ENCODE data around the gene EPHA8. TPM values are rescaled to one million over a fixed set of nuclear protein-coding genes. Genes with fewer than 3 reads are reported as not detected.

EPHA8 gene
- total and polyA plus RNA-seq, 9 of the 15 experiments (the other 6 are each of a cell fraction or from before 2014, with no cell fraction given) = not detected

DNA sequence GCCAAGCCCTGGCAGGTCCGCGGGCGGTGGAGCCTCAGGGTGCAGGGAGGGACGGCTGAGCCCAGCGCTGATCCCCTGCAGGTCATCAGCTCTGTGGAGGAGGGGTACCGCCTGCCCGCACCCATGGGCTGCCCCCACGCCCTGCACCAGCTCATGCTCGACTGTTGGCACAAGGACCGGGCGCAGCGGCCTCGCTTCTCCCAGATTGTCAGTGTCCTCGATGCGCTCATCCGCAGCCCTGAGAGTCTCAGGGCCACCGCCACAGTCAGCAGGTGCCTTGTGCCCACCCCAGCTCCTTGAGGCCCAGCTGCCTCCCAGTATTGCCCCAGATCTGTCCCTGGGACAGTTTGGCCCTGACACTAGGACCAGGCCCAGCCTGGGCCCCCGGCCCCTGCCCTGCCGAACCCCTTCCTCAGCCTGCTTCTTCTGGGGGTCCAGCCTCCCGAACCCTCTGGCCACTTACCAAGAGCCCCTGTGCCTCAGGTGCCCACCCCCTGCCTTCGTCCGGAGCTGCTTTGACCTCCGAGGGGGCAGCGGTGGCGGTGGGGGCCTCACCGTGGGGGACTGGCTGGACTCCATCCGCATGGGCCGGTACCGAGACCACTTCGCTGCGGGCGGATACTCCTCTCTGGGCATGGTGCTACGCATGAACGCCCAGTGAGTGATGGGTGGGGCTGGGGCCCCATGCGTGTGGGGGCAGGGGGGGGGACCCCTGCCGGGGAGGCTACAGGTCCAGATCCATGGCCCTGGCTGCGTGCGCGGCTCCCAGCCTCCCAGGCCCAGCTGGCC is 37.7 kb downstream of the EPHA8 start:
- 9% methylated on average over 31 of the region's 39 CpGs for WGBS (ENCODE audit: insufficient coverage, low coverage, missing lambda C conversion rate)
- no peak overlapping the region for H3K4me3 ChIP-seq
- intact Hi-C loops (cut with micrococcal nuclease) (no loop called here), in situ Hi-C loops (cut with MboI) (no loop called here)
- no peaks in the 10 kb centered on the region for H3K79me2 ChIP-seq (ENCODE audit: control insufficient read depth, insufficient read depth, low read length)
- DNase-seq (ENCODE audit: extremely low read depth in 1 of 4, low spot score in 3 of 4) (no peak), FAIRE-seq (no peak), ATAC-seq (no peak)
- peaks cover 0 to 15% of the 10 kb centered on the region in 2 experiments; a peak in 1 of 5 replicates for H3K4me1 ChIP-seq (replicated peaks in 1 of 2; ENCODE audit: control insufficient read depth in 2 of 2, insufficient read depth in 2 of 2, low read length in 2 of 2)
- ChIA-PET POLR2A (interaction anchor here (0.6 to 0.9 kb wide), 4 partner anchors 10 to 650 kb away, joined by 3 to 4 read pairs (median 4); no protein-coding TSS in a partner anchor), CTCF (ENCODE audit: low intra/inter-chr PET ratio) (interaction anchor here (0.6 kb wide), 1 partner anchor 98 kb away, joined by 4 read pairs; no protein-coding TSS in a partner anchor)
- H3K27ac ChIP-seq (ENCODE audit: extremely low read depth, low read depth, low read length) = no peak overlapping the region
- H3K9me3 ChIP-seq (replicated peaks; ENCODE audit: control insufficient read depth, insufficient read depth, low read depth, low read length) = no peaks in the 10 kb centered on the region
- peaks cover 39 to 72% of the 10 kb centered on the region in 2 experiments for H3K27me3 ChIP-seq (ENCODE audit: control insufficient read depth in 2 of 2, insufficient read depth in 2 of 2, low read length in 2 of 2)
- no peak overlapping the region for H3K9ac ChIP-seq (ENCODE audit: insufficient read depth in 1 of 2, low read depth in 2 of 2, low read length in 2 of 2)
- H3K9me1 ChIP-seq (ENCODE audit: control insufficient read depth, insufficient read depth, low read length) = peaks cover under 1% of the 10 kb centered on the region
- no peak overlapping the region for H2AFZ ChIP-seq (ENCODE audit: low read depth, low read length)
- TF ChIP-seq, protein P1, sequence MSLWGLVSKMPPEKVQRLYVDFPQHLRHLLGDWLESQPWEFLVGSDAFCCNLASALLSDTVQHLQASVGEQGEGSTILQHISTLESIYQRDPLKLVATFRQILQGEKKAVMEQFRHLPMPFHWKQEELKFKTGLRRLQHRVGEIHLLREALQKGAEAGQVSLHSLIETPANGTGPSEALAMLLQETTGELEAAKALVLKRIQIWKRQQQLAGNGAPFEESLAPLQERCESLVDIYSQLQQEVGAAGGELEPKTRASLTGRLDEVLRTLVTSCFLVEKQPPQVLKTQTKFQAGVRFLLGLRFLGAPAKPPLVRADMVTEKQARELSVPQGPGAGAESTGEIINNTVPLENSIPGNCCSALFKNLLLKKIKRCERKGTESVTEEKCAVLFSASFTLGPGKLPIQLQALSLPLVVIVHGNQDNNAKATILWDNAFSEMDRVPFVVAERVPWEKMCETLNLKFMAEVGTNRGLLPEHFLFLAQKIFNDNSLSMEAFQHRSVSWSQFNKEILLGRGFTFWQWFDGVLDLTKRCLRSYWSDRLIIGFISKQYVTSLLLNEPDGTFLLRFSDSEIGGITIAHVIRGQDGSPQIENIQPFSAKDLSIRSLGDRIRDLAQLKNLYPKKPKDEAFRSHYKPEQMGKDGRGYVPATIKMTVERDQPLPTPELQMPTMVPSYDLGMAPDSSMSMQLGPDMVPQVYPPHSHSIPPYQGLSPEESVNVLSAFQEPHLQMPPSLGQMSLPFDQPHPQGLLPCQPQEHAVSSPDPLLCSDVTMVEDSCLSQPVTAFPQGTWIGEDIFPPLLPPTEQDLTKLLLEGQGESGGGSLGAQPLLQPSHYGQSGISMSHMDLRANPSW (CRISPR knock-in tag; IDR thresholded peaks at IDR 0.05) = no peak
- TF ChIP-seq ZNF3 (CRISPR knock-in tag; IDR thresholded peaks at IDR 0.05) = no peak
- no peak for TF ChIP-seq TFAM (CRISPR knock-in tag; conservative IDR thresholded peaks at IDR 0.05)
- no peak for TF ChIP-seq RFX5 (IDR thresholded peaks at IDR 0.05; ENCODE audit: low read depth, low read length)
- TF ChIP-seq ETS2 (tag; IDR thresholded peaks at IDR 0.05; ENCODE audit: borderline replicate concordance, poor library complexity, severe bottlenecking) = no peak
- TF ChIP-seq, protein P2, sequence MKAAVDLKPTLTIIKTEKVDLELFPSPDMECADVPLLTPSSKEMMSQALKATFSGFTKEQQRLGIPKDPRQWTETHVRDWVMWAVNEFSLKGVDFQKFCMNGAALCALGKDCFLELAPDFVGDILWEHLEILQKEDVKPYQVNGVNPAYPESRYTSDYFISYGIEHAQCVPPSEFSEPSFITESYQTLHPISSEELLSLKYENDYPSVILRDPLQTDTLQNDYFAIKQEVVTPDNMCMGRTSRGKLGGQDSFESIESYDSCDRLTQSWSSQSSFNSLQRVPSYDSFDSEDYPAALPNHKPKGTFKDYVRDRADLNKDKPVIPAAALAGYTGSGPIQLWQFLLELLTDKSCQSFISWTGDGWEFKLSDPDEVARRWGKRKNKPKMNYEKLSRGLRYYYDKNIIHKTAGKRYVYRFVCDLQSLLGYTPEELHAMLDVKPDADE (conservative IDR thresholded peaks at IDR 0.05; ENCODE audit: control insufficient read depth, low read depth, low read length) = no peak
- TF ChIP-seq ZNF239 (CRISPR knock-in tag; IDR thresholded peaks at IDR 0.05) = no peak
- TF ChIP-seq ZFPM2 (CRISPR knock-in tag; IDR thresholded peaks at IDR 0.05) = no peak
- TF ChIP-seq CEBPB (tag; IDR thresholded peaks at IDR 0.05) = no peak
- H4K20me1 ChIP-seq (replicated peaks; ENCODE audit: control insufficient read depth, insufficient read depth, low read length) = peaks cover 22% of the 10 kb centered on the region
- H3K4me2 ChIP-seq (ENCODE audit: insufficient read depth, low read length) = no peak overlapping the region
- no TSS peak for BruUV-seq (replicated peaks)
- no peaks in the 10 kb centered on the region for H3K36me3 ChIP-seq (ENCODE audit: control insufficient read depth, insufficient read depth, low read length)

Data from K562 (cell line).